ENCODE data around the gene GPR4. TPM values are rescaled to one million over a fixed set of nuclear protein-coding genes. Genes with fewer than 3 reads are reported as not detected.
A peak's percentile ranks its signal among the peaks of the same experiment; 100 is the strongest.
"Not testable (repeated sequence)": the region's sequence is repeated elsewhere in the genome, so short reads cannot be mapped to it uniquely, and the experiment has no call there.

Gene GPR4
- total RNA-seq, 1 donor from 2014 or later = 0.48 TPM

GRCh38 chr19:45623984-45624383, 22.0 kb upstream of the GPR4 start:
- DNase-seq (ENCODE audit: low spot score) = no peak

DNA sequence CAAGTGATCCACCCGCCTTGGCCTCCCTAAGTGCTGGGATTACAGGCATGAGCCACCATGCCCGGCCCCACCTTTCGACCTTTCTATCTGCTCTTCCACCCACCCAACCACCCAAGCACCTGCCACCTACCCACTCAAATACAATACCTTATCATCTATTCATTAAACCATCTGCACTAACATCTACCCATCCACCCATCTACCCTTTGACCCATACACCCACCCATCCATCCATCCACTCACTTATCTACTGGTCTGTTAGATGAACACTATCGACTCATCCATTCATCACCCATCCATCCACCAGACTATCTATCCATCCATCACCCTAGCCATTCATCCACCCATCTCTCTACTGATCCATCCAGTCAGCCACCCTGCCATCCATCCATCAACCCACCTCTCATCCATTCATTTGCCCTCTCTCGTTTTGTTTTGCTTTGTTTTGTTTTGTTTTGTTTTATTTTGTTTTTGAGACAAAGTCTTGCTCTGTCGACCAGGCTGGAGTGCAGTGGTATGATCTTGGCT, 20.0 kb upstream of the GPR4 start:
- no peak for DNase-seq (ENCODE audit: low spot score)

GRCh38 chr19:45621389-45621788, 19.4 kb upstream of the GPR4 start:
- DNase-seq (ENCODE audit: low spot score) = no peak

- DNase-seq (ENCODE audit: low spot score) = no peak
These were observed 14.6 kb upstream of the GPR4 start for GRCh38 chr19:45616704-45617017.

- peak; percentile 62 for DNase-seq (ENCODE audit: low spot score)
These were observed 14.0 kb upstream of the GPR4 start for GRCh38 chr19:45615795-45616703.

- DNase-seq (ENCODE audit: low spot score) = not testable (repeated sequence)
These were observed 13.0 kb upstream of the GPR4 start for GRCh38 chr19:45615056-45615455.

DNA sequence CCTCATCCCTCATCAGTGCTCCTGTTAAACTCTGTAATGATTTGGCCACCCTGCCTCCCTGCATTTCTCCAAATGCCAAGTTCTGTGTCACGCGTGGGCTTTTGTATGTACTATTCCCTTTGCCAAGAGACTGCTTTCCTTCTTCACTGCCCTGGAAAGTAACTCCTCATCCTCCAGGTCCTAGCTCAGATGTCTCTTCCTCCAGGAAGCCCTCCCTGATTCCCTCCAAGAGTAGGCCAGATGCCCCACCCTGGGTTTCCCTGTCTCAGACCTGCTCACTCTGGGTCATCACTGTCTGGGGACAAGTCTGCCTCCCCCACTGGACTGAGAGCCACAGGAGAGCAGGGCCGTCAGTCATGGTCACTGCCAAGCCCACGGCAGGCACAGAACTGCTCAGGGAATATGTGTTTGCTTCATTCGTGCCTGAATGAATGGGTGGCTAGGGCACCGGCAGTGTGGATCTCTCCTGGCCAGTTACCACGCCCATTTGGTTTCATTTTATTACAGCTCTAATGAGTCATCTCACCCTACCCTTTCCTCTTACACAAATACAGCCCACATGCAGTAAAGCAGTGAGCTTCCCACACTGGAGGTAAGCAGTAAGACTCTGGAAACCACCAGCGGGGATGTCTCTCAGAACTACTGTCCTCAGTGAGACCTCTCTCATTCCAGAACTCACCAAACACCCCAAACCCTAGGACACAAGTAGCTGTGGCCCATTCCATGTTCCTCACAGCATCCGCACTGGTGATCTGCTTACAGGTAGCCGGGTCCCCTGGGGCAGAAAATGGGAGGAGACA, 12.1 kb upstream of the GPR4 start:
- DNase-seq (ENCODE audit: low spot score) = no peak

- DNase-seq (ENCODE audit: low spot score) = no peak
These were observed 6.9 kb upstream of the GPR4 start for GRCh38 chr19:45608948-45609347.

DNA sequence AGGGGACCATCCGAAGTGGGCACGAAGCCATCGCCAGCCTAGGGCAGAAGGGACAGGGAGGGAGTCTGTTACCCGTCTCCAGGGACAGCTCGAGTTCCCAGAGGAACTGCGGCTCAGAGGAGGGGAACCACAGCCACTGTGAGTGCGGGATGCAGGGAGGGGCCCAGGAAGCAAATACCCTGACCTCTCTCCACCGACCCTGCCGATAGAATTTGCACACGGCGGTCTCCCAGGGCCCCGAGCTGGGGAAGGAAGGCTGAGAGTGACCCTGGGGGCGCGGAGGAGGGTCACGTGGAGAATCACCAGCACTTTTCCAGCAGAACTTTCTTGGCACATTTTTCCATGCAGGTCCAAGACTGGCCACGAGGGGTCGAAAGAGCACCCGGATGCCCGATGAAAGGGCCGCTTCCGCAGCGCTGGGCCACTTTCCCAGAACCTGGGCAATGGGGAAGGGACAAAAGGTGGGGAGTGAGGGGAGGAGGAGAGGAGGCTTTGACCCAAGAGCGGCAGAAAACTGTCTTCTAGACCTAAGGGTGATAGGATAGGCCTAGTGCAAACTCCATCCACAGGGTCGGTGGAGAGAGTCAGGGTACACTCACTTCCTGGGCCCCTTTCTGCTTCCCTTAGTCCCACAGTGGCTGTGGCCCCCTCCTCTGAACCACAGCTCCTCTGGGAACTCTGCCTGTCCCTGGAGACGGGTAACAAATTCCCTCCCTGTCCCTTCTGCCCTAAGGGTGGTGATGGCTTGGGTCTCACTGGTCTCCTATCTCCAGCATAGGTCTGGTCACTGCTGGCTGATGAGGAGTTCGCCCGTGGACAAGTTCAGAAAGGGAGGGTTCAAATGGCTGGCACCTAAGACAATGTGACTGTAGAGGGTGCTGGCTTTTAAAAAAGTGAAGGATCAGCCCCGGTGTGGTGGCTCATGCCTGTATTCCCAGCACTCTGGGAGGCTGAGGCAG, 5.3 kb upstream of the GPR4 start:
- DNase-seq (ENCODE audit: low spot score) = peak; percentile 82

DNA sequence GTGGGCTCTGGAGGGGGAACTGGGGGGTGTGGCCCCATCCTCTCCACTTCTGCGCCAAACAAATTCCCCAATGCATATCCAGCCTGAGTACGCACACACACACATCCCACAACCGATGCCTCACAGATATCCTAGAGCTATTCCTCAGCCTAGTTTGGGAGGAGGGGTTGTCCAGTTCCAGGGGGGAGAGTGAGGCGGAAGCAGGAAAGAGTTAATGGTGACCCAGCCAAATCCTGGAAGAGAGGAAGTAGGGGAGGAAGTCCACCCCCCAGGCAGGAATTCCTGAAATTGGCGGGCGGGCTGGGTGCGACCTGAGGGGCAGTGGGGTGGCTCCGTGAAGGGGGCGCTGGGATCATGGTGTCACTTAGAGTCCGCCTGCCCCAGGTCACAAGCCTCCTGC, 897 bp downstream of the GPR4 start:
- DNase-seq (ENCODE audit: low spot score) = no peak

- no peak for DNase-seq (ENCODE audit: low spot score)
These were observed 1.6 kb downstream of the GPR4 start for GRCh38 chr19:45600340-45600885.

DNA sequence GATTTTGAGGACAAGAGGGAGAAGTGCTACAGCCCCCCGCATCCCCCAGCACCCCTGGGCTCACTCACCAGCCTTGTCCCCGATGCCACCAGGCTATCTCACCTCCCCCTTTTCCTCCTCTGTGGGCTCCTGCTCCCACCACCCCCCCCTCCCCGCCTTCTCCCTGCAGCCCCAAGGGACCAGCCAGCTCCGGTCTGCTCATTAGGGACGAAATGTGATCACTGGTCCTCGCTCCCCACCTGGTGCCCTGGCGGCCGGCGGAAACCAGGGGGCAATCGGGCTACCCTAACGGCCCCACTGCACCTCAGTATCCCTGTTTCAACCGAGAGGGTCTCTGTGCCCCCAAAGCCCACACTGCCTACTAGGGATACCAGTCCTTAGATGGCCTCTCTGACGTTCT, 2.7 kb downstream of the GPR4 start:
- DNase-seq (ENCODE audit: low spot score) = no peak

DNA sequence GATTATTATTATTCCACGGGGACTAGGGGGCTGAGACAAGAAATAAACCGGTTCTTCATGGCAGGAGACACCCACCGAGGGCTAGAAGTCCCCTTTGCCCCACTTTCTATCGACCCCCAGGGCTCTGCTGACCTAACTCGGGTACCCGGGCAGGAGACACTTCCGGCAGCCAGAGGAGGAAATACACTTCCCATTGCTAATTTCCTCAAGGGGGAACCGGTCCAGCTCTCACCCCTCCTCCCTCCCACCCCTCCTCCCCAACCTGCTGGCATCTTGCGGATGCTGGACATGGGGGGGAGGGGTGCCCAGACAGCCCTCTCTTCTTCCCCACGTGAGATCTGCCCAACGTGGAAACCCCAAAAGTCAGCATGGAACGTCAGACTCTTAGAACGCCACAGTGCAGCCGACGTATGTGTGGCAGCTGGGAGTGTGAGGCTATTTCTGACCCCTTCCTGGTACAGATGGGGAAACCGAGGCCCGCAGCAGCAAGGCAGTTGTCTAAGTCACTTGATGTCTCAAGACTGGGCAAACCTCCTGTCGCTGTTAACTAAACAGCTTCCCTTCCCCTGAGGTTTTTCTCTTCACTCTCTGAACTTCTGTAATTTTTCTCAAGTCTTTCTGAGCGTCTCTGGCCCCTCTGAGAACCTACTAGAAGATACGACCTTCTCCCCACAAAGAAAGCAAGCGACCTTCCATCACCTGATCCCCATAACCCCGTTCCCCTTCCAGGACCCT, 3.6 kb downstream of the GPR4 start:
- DNase-seq (ENCODE audit: low spot score) = no peak

- DNase-seq (ENCODE audit: low spot score) = no peak
These were observed 4.4 kb downstream of the GPR4 start for GRCh38 chr19:45597425-45598111.

- DNase-seq (ENCODE audit: low spot score) = no peak
These were observed 6.2 kb downstream of the GPR4 start for GRCh38 chr19:45595814-45596213.

DNA sequence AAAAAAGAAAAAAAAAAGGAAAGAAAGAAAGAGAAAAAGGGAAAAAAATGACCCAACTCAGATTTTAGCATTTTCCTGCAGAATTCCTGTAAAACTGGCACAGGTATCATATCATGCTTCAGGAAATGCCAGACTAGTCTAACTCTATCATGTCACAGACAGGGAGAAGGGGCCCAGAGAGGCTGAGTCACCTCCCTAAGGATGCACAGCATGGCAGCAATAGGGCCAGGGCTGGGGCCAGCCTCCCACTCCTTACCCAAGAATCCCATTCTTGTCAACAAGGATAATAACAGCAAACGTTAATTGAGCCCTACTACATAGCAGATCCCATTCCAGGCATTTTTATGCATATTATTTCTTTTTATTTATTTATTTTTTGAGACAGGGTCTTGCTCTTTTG, 8.5 kb downstream of the GPR4 start:
- no peak for DNase-seq (ENCODE audit: low spot score)

- DNase-seq (ENCODE audit: low spot score) = no peak
These were observed 9.6 kb downstream of the GPR4 start for GRCh38 chr19:45592366-45592765.

- no peak for DNase-seq (ENCODE audit: low spot score)
These were observed 10.4 kb downstream of the GPR4 start for GRCh38 chr19:45591638-45592005.

- no peak for DNase-seq (ENCODE audit: low spot score)
These were observed 10.9 kb downstream of the GPR4 start for GRCh38 chr19:45591004-45591637.
